ENCODE measurements around the gene RPP25L.

RPP25L gene

GRCh38 chr9:34620061-34620994 is 8.4 kb upstream of the RPP25L start, which contains the start of gene DCTN3:
DCTN3 (minus strand) TSS chr9:34620495; CDS start chr9:34620464, 31 bp downstream.
- H3K4me3 ChIP-seq (ENCODE audit: low read depth, low read length): peak within 1 kb of the TSS; percentile 85
- DNase-seq (ENCODE audit: low read depth): peak; percentile 78

DNA sequence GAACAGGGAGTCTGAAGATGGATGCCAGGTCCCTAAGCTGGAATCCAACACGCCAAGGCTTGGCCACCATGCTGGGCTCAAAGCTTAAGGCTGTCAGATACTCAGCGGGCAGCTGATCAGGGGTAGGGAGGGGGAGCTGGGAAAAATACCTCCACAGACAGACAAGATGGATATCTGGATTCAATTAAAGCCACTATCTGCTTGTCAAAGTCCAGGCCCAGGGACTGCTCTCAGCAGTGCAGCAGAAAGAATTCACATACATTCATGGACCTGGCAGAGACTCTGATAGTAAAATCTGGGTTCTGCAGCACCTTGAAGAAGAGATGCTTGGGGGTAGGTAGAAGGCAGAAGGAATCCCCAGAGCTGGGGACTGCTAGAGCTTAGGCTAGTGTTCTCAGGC is 3.2 kb upstream of the RPP25L start:
- H3K4me3 ChIP-seq (ENCODE audit: low read depth, low read length): no peak overlapping the region
- no peak for DNase-seq (ENCODE audit: low read depth)

- peak overlapping the region; percentile 71 for H3K4me3 ChIP-seq (ENCODE audit: low read depth, low read length)
- no peak for DNase-seq (ENCODE audit: low read depth)
Observed at GRCh38 chr9:34612788-34613390, 992 bp upstream of the RPP25L start.

GRCh38 chr9:34611251-34611810 is 566 bp downstream of the RPP25L start:
- no peak for DNase-seq (ENCODE audit: low read depth)
- peak overlapping the region; percentile 71 for H3K4me3 ChIP-seq (ENCODE audit: low read depth, low read length)

DNA sequence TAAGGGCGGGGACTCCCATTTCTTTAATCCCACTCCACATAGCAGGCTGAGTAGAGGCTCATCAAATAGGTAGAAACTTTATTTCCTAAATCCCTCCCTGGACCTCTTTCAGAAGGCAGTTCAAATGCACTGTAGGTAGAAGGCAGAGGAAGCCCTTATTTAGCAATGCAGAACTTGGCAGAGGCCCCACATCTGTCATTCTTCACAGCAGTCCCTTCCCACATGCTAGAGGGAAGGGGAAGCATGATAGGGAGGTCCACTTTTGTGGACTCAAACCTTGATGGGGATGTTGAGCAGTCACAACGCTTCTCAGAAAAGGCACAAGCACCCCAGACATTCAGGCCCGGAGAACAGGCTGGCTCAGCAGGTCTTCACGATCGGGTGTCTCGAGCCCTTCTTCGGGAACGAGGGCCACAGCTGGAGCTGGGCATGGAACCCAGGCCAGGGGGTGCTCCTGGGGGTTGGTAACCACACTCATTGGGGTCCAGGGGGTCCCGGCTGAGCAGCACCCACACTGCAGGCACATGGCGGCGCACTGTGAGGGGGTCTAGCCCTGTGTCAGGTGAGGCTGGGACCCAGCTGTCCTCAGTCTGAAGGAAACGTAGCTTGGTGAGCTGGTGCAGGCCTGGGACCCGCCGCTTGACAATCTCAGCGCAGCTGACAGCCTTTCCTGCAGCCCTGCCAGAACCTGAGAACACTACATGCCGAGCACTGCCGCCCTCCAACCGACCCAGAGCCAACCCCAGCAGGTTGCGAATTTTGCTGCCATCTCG is 1.3 kb downstream of the RPP25L start:
- peak overlapping the region; percentile 71 for H3K4me3 ChIP-seq (ENCODE audit: low read depth, low read length)
- no peak for DNase-seq (ENCODE audit: low read depth)

DNA sequence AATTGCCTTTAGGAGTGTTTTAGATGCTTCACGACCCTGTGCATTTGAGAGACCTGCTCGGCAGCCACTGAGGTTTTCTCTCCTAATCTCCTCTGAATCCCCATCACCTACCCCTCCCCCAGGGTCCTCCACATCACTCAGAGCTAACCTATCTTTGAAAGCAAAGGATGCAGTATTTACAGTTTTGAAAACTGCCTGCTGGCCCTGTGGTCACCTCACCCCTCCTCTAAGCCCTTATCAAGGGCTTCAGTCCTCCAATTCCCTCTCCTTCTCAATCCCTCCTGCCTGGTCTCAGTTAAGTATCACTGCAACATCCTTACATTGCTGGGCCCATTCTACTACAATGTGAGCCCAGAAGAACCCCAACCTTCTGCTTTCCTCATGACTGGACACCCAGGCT is 4.6 kb downstream of the RPP25L start:
- DNase-seq (ENCODE audit: low read depth): no peak

GRCh38 chr9:34606905-34607304 is 5.0 kb downstream of the RPP25L start:
- DNase-seq (ENCODE audit: low read depth): no peak
- H3K4me3 ChIP-seq (ENCODE audit: low read depth, low read length): no peak overlapping the region

More for the DNA sequence above, 4.6 kb downstream of the RPP25L start:
- H3K4me3 ChIP-seq (ENCODE audit: low read depth, low read length): no peak overlapping the region

GRCh38 chr9:34606190-34606589 is 5.7 kb downstream of the RPP25L start:
- no peak overlapping the region for H3K4me3 ChIP-seq (ENCODE audit: low read depth, low read length)
- no peak for DNase-seq (ENCODE audit: low read depth)

GRCh38 chr9:34603610-34604231 is 8.2 kb downstream of the RPP25L start:
- H3K4me3 ChIP-seq (ENCODE audit: low read depth, low read length): no peak overlapping the region
- DNase-seq (ENCODE audit: low read depth): no peak

GRCh38 chr9:34601937-34602573 is 9.8 kb downstream of the RPP25L start:
- DNase-seq (ENCODE audit: low read depth): no peak
- H3K4me3 ChIP-seq (ENCODE audit: low read depth, low read length): no peak overlapping the region

DNA sequence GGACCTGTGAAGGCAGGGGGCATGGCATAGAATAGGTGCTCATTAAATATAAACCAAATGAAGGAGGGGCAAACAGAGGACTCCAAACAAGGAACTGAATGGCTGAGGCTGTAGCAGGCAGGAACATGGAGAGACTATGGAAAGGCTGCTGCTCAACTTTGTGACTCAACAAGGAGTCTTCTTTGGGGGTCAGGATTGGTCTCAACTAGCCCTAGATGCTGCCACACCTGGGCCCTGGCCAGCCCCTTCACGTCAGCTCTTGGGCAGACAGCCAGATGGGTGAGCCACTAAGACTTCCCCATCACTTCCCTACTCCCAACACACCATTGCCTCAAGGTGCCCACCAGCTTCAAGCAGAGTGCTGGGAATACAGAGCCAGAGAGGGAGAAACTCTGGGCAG is 11.0 kb downstream of the RPP25L start:
- no peak for DNase-seq (ENCODE audit: low read depth)
- H3K4me3 ChIP-seq (ENCODE audit: low read depth, low read length): no peak overlapping the region

GRCh38 chr9:34599546-34599945 is 12.4 kb downstream of the RPP25L start:
- H3K4me3 ChIP-seq (ENCODE audit: low read depth, low read length): no peak overlapping the region
- no peak for DNase-seq (ENCODE audit: low read depth)

DNA sequence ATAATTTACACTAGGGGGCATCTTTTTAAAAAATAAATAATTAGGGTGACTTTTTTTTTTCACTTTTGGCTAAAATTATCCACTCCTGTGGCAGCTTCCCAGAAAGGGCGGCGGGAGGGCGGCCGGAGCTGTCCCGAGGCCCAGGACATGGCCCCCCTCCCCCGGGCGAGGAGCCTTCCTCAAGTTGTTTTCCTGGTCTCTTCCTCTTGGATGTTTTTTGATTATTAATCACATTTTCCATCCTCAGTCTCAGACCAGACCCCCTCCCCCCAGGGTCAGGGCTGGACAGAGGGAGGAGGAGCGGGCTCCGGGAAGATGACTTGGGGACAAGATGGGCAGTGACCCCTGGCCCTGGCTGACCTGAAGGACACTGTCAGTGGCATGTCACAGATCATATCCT is 17.7 kb downstream of the RPP25L start:
- DNase-seq (ENCODE audit: low read depth): no peak
- H3K4me3 ChIP-seq (ENCODE audit: low read depth, low read length): no peak overlapping the region

GRCh38 chr9:34592895-34593601 is 18.8 kb downstream of the RPP25L start:
- H3K4me3 ChIP-seq (ENCODE audit: low read depth, low read length): no peak overlapping the region
- DNase-seq (ENCODE audit: low read depth): no peak

GRCh38 chr9:34591917-34592866 is 19.7 kb downstream of the RPP25L start:
- H3K4me3 ChIP-seq (ENCODE audit: low read depth, low read length): no peak overlapping the region
- no peak for DNase-seq (ENCODE audit: low read depth)

DNA sequence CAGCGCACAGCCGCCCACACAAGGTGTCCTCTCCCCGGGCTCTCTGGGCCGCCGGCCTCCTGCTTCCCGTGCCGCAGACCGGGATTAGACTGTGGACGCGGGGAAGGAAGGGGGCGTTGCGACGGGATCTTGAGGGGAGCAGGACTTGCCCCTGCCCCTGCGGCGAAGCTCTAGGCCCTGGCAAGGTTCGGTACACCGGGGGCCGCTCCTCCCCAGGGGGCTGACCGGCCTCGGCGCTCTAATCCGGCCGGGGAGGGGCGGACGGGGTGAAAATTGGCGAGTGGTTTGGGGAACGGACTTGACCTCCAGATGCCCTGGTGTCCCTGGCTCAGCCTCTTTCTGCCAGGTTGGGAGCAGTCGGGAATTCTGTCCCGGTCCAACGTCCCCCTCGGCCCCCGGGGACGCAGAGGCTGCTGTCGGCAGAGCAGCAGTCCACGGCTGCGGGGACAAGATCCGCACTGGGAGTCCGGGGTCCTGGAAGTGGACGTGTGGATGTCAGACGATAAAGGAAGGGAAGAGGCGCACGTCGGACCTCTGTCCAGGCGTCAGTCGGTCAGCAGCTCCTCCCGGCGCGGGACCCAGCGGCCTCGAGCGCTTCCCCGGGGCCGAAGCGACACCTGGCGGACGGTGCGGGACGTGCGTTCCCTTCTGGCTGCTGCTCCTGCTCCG is 20.5 kb downstream of the RPP25L start:
- H3K4me3 ChIP-seq (ENCODE audit: low read depth, low read length): no peak overlapping the region
- DNase-seq (ENCODE audit: low read depth): peak; percentile 22

Data from skeletal muscle cell (primary cell).